ENCODE measurements around the gene IQGAP3.
"Not testable (repeated sequence)": the region's sequence is repeated elsewhere in the genome, so short reads cannot be mapped to it uniquely, and the experiment has no call there.

IQGAP3 gene

DNA sequence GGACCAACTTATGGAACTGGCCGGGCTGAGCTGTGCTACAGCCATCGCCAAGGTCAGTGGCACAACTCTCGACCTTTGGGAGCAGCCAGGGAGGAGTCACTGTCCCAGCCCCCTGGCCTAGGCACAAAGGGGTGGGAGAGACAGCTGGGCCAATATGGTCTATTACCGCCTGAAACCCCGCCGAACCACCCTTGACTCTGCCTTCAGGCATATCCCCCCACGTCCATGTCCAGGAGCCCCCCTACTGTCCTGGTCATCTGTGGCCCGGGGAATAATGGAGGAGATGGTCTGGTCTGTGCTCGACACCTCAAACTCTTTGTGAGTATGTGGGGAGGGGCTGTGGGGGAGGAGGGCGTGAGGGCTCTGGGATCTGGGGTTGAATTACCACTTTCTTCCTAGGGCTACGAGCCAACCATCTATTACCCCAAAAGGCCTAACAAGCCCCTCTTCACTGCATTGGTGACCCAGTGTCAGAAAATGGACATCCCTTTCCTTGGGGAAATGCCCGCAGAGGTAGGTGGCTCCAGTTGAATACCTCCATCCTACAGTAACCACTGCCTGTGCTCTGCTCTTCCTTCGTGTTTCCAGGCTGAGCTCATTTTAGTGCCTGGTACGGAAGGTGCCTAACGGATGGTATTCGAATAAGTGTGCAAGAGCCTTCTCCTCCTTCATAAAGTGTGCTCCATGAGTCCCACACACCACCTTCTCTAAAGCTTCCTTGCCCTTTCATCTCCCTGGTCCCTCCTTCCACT lies 20.0 kb upstream of the IQGAP3 start:
- no peak for DNase-seq

GRCh38 chr1:156591432-156592157 lies 19.2 kb upstream of the IQGAP3 start, which contains the start of gene NAXE:
TSS of gene NAXE (plus strand) at chr1:156591776. CDS start at chr1:156591805, 29 bp downstream.
- peak; percentile 61 for DNase-seq

- no peak for DNase-seq
Measured at GRCh38 chr1:156591181-156591431, 18.7 kb upstream of the IQGAP3 start.

DNA sequence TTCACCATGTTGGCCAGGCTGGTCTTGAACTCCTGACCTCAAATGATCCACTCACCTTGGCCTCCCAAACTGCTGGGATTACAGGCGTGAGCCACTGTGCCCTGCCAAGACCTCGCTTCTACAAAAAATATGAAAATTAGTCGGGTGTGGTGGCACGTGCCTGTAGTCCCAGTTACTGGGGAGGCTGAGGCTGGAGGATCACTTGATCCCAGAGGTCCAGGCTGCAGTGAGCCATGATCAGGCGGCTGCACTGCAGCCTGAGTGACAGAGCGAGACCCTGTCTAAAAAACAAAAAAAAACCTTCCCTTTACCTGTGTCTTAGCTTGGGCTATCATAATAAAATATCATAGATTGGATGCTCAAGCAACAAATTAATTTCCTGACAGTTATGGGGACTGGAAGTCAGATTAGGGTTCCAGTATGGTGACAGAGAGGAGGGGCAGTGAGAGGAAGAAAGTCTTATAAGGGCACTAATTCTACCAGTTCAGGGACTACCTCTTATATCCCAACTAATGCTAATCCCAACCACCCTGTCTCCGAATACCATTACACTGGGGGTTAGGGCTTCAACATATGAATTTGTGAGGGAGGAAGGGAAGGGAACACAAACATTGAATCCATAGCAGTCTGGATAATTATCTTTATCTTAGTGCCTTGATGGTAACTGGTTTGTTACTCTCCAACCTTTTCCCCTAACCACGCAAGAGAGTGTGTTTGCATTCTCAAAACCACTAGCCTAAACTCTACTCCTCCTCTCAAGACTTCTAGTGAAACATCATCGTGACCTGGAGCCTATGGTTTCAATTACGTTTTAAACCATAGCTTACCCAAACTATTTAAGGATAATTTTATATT lies 18.2 kb upstream of the IQGAP3 start:
- DNase-seq = no peak

DNA sequence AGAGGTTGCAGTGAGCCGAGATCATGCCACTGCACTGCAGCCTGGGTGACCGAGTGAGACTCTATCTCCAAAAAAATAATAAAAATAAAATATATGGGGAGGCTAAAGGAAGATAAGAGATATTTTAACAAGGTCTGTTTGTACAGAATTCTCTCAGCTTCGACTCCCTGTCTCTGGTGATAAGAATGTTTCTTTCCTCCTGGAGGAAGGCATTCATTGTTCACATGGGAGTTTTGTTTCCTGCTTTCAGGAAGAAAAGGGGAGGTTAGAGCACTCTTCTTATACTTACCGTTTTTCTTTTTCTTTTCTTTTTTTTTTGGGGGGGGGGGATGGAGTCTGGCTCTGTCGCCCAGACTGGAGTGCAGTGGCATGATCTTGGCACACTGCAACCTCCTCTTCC lies 17.2 kb upstream of the IQGAP3 start:
- DNase-seq = no peak

- not testable (repeated sequence) for DNase-seq
Measured at GRCh38 chr1:156587927-156588326, 15.6 kb upstream of the IQGAP3 start.

DNA sequence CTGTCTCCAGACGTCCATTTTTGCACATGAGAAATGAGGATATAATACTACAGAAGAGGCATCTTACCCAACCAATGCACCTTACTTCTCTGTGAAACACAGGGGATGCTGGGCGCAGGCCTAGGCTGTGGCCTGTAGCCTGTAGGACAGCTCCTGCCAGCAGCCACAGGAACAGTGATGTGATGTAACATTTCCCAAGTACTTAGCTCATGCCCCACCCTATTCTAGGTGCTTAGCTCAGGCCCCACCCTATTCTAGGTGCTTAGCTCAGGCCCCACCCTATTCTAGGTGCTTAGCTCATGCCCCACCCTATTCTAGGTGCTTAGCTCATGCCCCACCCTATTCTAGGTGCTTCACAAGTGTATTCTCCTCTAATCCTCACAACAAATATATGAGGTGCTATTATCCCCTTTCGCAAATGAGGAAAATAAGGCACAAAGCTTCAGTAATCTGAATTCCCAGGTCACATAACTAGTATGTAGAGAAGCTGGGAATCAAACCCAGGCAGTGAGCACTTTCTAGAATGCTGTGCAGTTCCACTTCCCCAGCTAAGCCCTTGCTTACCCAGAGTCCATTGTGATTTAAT lies 14.6 kb upstream of the IQGAP3 start:
- no peak for DNase-seq

DNA sequence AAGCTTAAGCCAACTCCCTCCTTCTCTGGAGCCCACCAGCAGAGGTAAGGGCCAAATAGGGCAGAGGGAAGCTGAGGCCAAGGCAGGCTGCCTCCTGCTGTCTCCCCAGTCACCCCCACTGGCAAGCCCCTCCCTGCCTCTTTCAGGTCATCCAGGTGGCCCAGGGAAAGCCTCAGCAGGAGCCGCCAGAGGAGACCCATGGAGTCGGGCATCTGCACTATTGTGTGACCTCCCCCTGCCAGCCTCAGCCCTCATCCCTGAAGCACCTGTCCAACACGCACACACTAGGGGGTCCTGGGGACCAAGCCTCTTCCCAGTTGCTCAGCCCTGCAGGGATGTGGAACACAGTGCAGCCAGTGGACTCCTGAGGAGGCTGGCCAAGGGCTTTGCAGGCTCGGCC lies 14.0 kb upstream of the IQGAP3 start:
- DNase-seq = no peak

DNA sequence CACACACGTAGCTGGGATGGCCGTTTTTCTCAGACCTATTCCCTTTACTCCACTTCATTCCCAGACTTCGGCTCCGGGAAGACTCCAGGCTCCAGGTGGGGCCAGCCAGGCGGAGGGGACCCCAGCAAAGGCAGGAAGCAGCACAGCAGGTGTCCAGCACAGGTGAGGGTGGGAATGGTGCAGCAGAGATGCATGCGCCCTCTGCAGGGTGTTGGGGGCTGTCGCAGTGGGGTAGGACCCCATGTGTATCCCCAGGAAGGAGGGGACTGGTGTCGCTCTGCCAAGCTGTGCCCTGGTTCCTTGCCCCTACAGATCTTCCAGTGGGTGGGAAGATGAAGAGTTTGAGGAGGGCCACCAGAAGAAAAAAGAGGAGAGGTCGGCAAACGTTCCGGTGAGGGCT lies 12.4 kb upstream of the IQGAP3 start:
- no peak for DNase-seq

DNA sequence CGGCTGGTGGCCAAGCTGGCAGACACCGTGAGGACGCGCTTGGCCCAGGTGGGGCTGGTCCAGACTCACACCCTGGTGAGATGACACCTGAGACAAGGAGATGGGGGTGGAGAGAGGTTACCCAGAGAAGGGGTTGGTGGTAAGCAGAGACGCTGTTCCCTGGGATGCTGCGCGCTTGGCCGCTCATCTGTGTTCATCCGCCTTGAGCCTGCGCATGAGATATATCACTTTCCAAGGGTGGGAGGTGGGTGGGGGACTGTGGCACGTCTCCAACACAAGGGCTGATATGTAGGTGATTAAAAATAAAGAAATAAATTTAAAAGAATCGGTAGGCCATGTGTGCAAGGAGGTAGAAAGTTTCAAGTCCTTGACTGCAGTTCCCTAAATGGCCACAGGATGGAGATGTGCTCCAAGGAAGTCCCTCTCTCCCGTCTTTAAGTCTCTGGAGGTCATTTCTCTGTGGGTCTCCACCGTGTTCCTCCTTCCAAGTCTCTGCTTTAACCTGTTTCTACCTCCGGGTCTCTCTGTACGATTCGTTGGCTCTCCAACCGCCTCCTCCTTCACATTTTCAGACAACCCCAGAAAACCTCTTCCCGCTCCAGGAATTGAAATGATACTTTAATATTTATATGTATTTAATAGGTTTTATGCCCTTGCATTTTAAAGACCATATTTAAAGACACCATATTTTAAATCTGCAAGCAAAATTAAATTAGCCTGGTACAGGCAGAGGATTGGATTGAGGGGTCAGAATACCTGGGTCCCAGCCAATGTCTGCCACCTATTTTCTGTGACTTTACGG lies 11.7 kb upstream of the IQGAP3 start:
- DNase-seq = peak; percentile 75

DNA sequence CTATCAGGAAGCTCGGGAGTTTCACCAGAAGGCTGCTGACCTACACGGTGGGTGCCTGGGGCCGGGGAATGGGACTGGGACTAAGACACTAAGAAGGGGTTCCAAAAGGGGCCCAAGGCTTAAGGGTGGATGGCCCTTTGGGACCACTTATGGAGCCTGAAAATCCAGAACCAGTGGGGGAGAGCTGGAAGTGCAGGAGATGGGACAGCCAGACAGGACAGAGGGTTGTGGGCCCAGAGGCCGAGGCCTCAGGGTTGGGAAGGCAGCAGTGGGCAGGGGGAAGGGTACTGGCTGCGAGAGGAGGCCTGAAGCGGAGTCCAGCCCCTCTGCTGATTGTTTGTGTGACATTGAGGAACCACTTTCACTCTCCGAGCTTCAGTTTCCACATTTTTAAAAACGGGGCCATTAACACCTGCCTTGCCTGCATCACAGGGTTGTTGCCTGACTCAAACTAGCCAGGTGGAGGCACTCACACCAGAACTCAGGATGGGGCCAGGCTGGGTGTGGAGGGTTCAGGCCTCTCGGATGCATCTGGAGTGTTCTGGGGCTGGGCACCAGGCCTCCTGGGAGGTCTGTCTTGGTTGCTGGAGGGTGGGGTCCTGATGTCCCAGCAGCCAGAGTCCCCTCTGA lies 10.1 kb upstream of the IQGAP3 start:
- DNase-seq = no peak

GRCh38 chr1:156581661-156582387 lies 9.5 kb upstream of the IQGAP3 start:
- DNase-seq = no peak

DNA sequence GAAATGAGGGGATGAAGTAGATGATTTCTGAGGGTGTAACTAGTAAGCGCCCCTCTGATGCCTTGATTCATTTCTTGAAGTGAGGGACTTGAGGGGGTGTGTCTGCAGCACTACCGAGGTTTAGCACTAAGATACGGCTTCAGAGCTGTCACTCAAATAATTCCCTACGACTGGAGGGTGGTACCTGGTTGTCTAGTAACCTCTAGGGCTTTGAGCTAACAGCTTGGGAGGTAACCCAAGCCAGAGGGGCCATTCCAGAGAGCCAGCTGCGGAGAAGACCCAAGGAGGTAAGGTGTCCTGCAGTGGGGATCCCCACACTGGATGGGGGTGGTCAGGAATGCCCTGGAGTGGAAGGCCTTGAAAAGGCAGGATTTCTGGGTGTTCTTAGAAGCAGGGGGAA lies 7.1 kb upstream of the IQGAP3 start, which contains the start of gene TTC24:
Gene TTC24 (plus strand): TSS at position 252 of the 400 bp plus-strand sequence. CDS start 1,642 bp downstream, outside the sequence.
- DNase-seq = no peak

DNA sequence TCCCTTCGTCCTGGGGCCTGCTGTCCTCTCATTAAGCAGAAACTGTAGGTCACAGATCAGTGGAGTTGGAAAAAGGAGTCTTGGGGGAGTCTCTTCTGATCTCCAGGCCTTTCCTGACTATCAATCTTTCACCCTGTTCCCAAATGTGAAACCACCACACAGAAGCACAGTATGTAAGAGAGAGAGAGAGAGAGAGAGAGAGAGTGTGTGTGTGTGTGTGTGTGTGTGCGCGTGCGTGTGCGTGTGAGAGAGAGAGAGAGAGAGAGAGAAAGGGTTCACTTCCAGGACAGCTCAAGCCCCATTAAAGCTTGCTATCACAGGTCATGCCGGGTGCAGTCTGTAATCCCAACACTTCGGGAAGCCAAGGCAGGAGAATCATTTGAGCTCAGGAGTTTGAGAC lies 5.7 kb upstream of the IQGAP3 start:
- DNase-seq = no peak

GRCh38 chr1:156577550-156577949 lies 5.2 kb upstream of the IQGAP3 start:
- no peak for DNase-seq

GRCh38 chr1:156574039-156574633 lies 1.8 kb upstream of the IQGAP3 start:
- no peak for DNase-seq

GRCh38 chr1:156572663-156573018 lies 276 bp upstream of the IQGAP3 start:
- no peak for DNase-seq

DNA sequence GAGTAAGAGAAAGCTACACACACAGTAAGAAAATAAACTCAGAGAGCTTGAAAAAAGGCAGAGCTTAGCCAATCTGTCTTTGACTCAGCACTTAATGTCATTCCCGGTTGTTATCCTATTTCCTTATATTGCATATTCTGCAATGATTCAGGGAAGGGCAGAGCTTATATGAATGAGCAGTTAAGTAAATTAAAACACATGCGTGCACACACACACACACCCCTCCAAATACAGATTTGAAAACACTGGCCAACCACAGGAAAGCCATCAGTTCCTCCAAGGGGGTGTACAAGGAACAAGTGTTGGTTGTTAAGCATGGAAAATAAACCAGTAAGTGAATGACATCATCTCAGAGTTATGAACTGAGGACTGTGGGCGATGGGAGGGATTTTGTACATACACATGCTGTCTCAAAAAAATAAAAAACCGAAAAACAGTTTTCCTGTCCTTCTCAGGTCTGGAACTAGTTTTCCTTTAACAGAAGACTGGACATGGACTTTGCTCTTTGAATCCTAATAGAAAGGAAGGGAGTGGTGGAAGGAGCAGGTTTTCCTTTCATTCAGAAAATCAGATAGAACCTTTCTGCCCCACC lies 1.0 kb downstream of the IQGAP3 start:
- no peak for DNase-seq

DNA sequence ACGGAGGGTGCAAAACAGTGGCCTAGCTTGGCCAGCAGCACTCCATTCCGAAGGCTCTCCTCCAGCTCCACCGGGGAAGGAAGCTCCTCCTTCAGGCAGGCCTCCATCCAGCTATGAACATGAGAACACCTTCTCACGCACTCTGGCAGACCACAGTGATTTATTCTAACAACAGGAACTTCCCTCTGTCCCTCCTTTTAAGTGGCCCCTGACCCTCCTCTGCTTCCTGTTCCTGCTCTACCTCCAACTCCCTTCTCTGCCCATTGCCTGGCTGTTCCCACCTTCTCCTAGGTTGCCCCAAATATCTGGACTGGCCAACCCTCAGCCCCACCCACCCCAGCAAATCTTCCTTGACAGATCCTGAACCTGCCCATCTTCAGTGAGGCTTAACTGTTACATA lies 5.9 kb downstream of the IQGAP3 start:
- DNase-seq = no peak

DNA sequence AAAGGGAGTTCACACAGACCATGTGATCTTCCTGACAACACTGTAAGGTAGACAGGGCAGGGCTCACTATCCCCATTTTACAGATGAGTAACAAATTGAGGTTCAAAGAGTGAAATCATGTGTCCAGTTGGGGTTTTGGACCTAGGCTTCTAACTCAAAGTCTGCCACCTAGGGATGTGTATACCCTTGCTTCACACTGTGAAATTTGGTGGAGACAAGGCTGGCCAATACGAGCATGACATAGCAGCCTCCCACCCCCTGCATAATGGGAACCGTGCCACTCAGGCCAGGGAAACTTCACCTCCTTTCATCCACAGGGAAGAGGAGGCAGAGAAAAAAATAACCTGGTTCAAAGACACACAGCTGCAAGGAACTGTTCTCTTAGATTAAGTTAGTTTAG lies 6.8 kb downstream of the IQGAP3 start:
- no peak for DNase-seq

All from activated CD4-positive, alpha-beta T cell treated with anti-CD3 and anti-CD28 coated beads, Interleukin-2, amount 50 U/mL, for 1 hour (primary cell).